Loucy (cell line): Measurements from ENCODE around the gene PRR35.

Experiments
- H2AFZ ChIP-seq: fragments of 200-600 bp; sonication (generic); 2 replicates; pipeline ENCODE4 v1.6.0; 2016; ENCODE audit warnings: antibody characterized with exemption, mild to moderate bottlenecking, low read length, moderate library complexity
- H3F3A ChIP-seq: fragments of 200-600 bp; 2 replicates; pipeline ENCODE4 v1.6.0; 2016; ENCODE audit warnings: antibody characterized with exemption, low read depth, mild to moderate bottlenecking
- H3K27me3 ChIP-seq: fragments of 200-600 bp; sonication (generic); 2 replicates; pipeline ENCODE4 v1.6.1; 2014; ENCODE audit warnings: low read length, mild to moderate bottlenecking; ENCODE audit not compliant: insufficient read depth, poor library complexity, severe bottlenecking
- H3K36me3 ChIP-seq: fragments of 200-600 bp; sonication (generic); 2 replicates; pipeline ENCODE4 v1.6.1; 2016; ENCODE audit warnings: low read length; ENCODE audit not compliant: insufficient read depth
- H3K4me1 ChIP-seq: fragments of 200-600 bp; sonication (generic); 2 replicates; pipeline ENCODE4 v1.5.1; 2014; ENCODE audit warnings: low read length, mild to moderate bottlenecking; ENCODE audit not compliant: insufficient read depth, poor library complexity, severe bottlenecking
- H3K4me2 ChIP-seq: fragments of 200-600 bp; sonication (generic); 2 replicates; pipeline ENCODE4 v1.6.0; 2014; ENCODE audit warnings: antibody characterized with exemption, low read length, low read depth, mild to moderate bottlenecking; ENCODE audit not compliant: poor library complexity, severe bottlenecking
- H3K4me3 ChIP-seq: fragments of 200-600 bp; sonication (generic); 2 replicates; pipeline ENCODE4 v1.5.1; 2014; ENCODE audit warnings: low read length, mild to moderate bottlenecking, mixed read lengths; ENCODE audit not compliant: poor library complexity, severe bottlenecking
- H3K79me2 ChIP-seq: fragments of 200-600 bp; sonication (generic); 2 replicates; pipeline ENCODE4 v1.6.1; 2014; ENCODE audit warnings: low read length; ENCODE audit not compliant: insufficient read depth
- H3K9ac ChIP-seq: fragments of 200-600 bp; sonication (generic); 2 replicates; pipeline ENCODE4 v1.6.0; 2014; ENCODE audit warnings: mild to moderate bottlenecking, low read depth, low read length, moderate library complexity; ENCODE audit not compliant: poor library complexity, severe bottlenecking
- H3K9me2 ChIP-seq: fragments of 200-600 bp; sonication (generic); replicated peaks from 2 replicates; pipeline ENCODE4 v1.6.1; 2016; ENCODE audit warnings: low read depth, low read length, mixed read lengths
- H3K9me3 ChIP-seq: fragments of 200-600 bp; sonication (generic); 2 replicates; pipeline ENCODE4 v1.6.1; 2014; ENCODE audit warnings: mild to moderate bottlenecking, antibody characterized with exemption, low read length, low read depth; ENCODE audit not compliant: insufficient read depth
- H4K20me1 ChIP-seq: fragments of 200-600 bp; sonication (generic); 2 replicates; pipeline ENCODE4 v1.6.0; 2014; ENCODE audit warnings: antibody characterized with exemption, low read length, mild to moderate bottlenecking; ENCODE audit not compliant: insufficient read depth, poor library complexity, severe bottlenecking
- EZH2phosphoT487 ChIP-seq: fragments of 200-600 bp; IDR thresholded peaks from 2 replicates; pipeline ENCODE4 v1.6.1; 2018; ENCODE audit warnings: antibody characterized with exemption, mild to moderate bottlenecking, moderate library complexity, borderline replicate concordance
- TF ChIP-seq, protein P1 (sequence below): fragments of 200-600 bp; sonication (generic); conservative IDR thresholded peaks from 2 replicates; pipeline ENCODE4 v1.5.1; 2014; ENCODE audit warnings: mild to moderate bottlenecking, antibody characterized with exemption, low read length

The PRR35 gene

GRCh38 chr16:552171-552570 lies 8.0 kb upstream of the PRR35 start:
- H2AFZ ChIP-seq: no peak overlapping the region
- H3K9me2 ChIP-seq: no peaks in the 10 kb centered on the region
- H3K9me3 ChIP-seq: no peaks in the 10 kb centered on the region

DNA sequence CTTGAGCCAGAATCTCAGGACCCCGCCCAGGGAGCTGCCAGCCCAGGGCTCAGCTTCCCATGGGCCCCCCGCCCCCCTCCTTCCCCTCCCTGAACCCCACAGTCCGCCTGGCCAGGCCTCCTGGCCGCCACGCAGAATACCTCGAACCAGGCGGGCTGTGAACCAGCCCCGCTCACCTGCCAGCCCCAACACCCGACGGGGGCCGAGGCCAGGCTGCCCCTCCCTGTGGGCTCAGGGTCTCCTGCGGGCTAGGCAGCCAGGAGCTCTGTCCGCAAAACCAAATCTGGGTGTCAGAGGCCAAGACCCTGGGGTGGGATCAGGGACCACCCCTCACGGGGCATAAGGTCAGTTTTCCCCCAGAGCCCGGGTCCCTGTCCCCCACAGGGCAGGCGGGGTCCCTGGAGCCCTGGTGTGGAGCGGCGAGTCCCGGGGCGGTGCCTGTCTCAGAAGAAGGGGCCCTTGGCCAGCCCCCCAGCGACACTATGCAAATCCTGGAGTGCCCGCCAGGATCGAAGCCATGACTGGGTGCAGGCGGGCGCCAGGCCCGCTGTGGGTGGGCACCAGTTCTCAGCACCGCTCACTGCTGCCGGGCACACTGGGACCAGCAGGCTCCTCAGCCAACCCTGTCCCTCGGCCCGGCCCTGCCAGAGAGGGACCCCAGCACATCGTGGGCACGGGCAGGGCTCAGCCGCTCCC lies 6.4 kb upstream of the PRR35 start:
- no peaks in the 10 kb centered on the region for H3K36me3 ChIP-seq
- H3K9me3 ChIP-seq: no peaks in the 10 kb centered on the region
- H3K4me2 ChIP-seq: no peak overlapping the region
- no peaks in the 10 kb centered on the region for H3K79me2 ChIP-seq
- no peaks in the 10 kb centered on the region for H3F3A ChIP-seq
- no peaks in the 10 kb centered on the region for H3K27me3 ChIP-seq
- no peaks in the 10 kb centered on the region for H3K9me2 ChIP-seq
- no peaks in the 10 kb centered on the region for H4K20me1 ChIP-seq
- no peak overlapping the region for H3K4me3 ChIP-seq
- no peak overlapping the region for H3K9ac ChIP-seq
- H3K4me1 ChIP-seq: no peaks in the 10 kb centered on the region
- H2AFZ ChIP-seq: no peak overlapping the region
- TF ChIP-seq EZH2phosphoT487: no peak
- TF ChIP-seq, protein P1, sequence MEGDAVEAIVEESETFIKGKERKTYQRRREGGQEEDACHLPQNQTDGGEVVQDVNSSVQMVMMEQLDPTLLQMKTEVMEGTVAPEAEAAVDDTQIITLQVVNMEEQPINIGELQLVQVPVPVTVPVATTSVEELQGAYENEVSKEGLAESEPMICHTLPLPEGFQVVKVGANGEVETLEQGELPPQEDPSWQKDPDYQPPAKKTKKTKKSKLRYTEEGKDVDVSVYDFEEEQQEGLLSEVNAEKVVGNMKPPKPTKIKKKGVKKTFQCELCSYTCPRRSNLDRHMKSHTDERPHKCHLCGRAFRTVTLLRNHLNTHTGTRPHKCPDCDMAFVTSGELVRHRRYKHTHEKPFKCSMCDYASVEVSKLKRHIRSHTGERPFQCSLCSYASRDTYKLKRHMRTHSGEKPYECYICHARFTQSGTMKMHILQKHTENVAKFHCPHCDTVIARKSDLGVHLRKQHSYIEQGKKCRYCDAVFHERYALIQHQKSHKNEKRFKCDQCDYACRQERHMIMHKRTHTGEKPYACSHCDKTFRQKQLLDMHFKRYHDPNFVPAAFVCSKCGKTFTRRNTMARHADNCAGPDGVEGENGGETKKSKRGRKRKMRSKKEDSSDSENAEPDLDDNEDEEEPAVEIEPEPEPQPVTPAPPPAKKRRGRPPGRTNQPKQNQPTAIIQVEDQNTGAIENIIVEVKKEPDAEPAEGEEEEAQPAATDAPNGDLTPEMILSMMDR: no peak

More at GRCh38 chr16:552171-552570, 8.0 kb upstream of the PRR35 start:
- Histone ChIP-seq H4K20me1 (no peaks in the 10 kb centered on the region), H3K4me2 (no peak overlapping the region), H3K4me1 (no peaks in the 10 kb centered on the region), H3K79me2 (no peaks in the 10 kb centered on the region), H3K4me3 (no peak overlapping the region), H3K27me3 (no peaks in the 10 kb centered on the region), H3F3A (no peaks in the 10 kb centered on the region), H3K9ac (no peak overlapping the region), H3K36me3 (no peaks in the 10 kb centered on the region)
- TF ChIP-seq EZH2phosphoT487: no peak
- TF ChIP-seq, protein P1: no peak

- H2AFZ ChIP-seq: no peak overlapping the region
- H3K9me2 ChIP-seq: no peaks in the 10 kb centered on the region
- no peaks in the 10 kb centered on the region for H3F3A ChIP-seq
- TF ChIP-seq, protein P1: no peak
- TF ChIP-seq EZH2phosphoT487: no peak
- no peaks in the 10 kb centered on the region for H3K4me1 ChIP-seq
- no peaks in the 10 kb centered on the region for H3K27me3 ChIP-seq
- H3K4me3 ChIP-seq: no peak overlapping the region
- H4K20me1 ChIP-seq: no peaks in the 10 kb centered on the region
- no peak overlapping the region for H3K9ac ChIP-seq
- H3K79me2 ChIP-seq: no peaks in the 10 kb centered on the region
- no peaks in the 10 kb centered on the region for H3K9me3 ChIP-seq
- H3K4me2 ChIP-seq: no peak overlapping the region
- no peaks in the 10 kb centered on the region for H3K36me3 ChIP-seq
Observed at GRCh38 chr16:554297-554621, 5.9 kb upstream of the PRR35 start.
